Activated CD8-positive, alpha-beta T cell treated with anti-CD3 and anti-CD28 coated beads for 36 hours (primary cell): ENCODE results near the gene RSPO4. TPM values are rescaled to one million over a fixed set of nuclear protein-coding genes. Genes with fewer than 3 reads are reported as not detected.

ENCODE experiments used
- ATAC-seq: fragments of 200-7000 bp; cut with Tn5 transposase; one replicate; pipeline ENCODE4 v1.10.0; 2021; ENCODE audit warnings: mild to moderate bottlenecking, moderate library complexity
- CTCF ChIA-PET: fragments of 350-600 bp; sonication (Branson Sonifier 250); formaldehyde crosslinking; loops from one replicate; lab custom pipeline; 2021; ENCODE audit warnings: antibody characterized with exemption; lab: Charles Lee
- POLR2A ChIA-PET: fragments of 350-600 bp; sonication (Branson Sonifier 250); formaldehyde crosslinking; loops from one replicate; lab custom pipeline; 2021; ENCODE audit warnings: antibody characterized with exemption; lab: Charles Lee
- DNase-seq: peaks from one replicate; pipeline ENCODE4 v3.0.0-alpha.2; 2020
- H3K27ac Mint-ChIP-seq: one replicate; pipeline ENCODE4 v1.8.0; 2021; ENCODE audit warnings: mild to moderate bottlenecking, mixed read lengths
- H3K27me3 Mint-ChIP-seq: one replicate; pipeline ENCODE4 v1.8.0; 2021; ENCODE audit warnings: mixed read lengths
- H3K36me3 Mint-ChIP-seq: one replicate; pipeline ENCODE4 v1.8.0; 2021; ENCODE audit warnings: low read depth, mixed read lengths
- H3K4me1 Mint-ChIP-seq: one replicate; pipeline ENCODE4 v1.8.0; 2021; ENCODE audit warnings: low read depth, mixed read lengths
- H3K4me3 Mint-ChIP-seq: one replicate; pipeline ENCODE4 v1.8.0; 2021; ENCODE audit warnings: mild to moderate bottlenecking, moderate library complexity, mixed read lengths
- H3K9me3 Mint-ChIP-seq: one replicate; pipeline ENCODE4 v1.8.0; 2021; ENCODE audit warnings: mixed read lengths
- CTCF ChIP-seq: fragments of 200-600 bp; IDR thresholded peaks from one replicate; pipeline ENCODE4 v1.8.0; 2022; ENCODE audit warnings: antibody characterized with exemption, mild to moderate bottlenecking
- intact Hi-C: fragments of 100-400 bp; cut with micrococcal nuclease; formaldehyde crosslinking; loops from one replicate; pipeline ENCODE4 v1.10.0; 2022
- total RNA-seq, 2 experiments: library from RNA; stranded (reverse); gene quantifications; one replicate each; pipeline ENCODE4 v1.2.3, GENCODE V29; 2021

RSPO4 gene
- total RNA-seq, 2 experiments from 2014 or later = not detected

- H3K36me3 Mint-ChIP-seq = no peaks in the 10 kb centered on the region
- peaks cover 2% of the 10 kb centered on the region for H3K27me3 Mint-ChIP-seq
- DNase-seq (no peak), ATAC-seq (no peak)
- H3K9me3 Mint-ChIP-seq = no peaks in the 10 kb centered on the region
- POLR2A ChIA-PET = interaction anchor here (1.4 kb wide), 1 partner anchor 12 kb away, joined by 3 read pairs; no protein-coding TSS in a partner anchor
- H3K4me3 Mint-ChIP-seq = no peak overlapping the region
- intact Hi-C loops = no loop called here
- peaks cover 2% of the 10 kb centered on the region for H3K4me1 Mint-ChIP-seq
- CTCF ChIA-PET = interaction anchor here (0.8 to 6.7 kb wide), 4 partner anchors 14 to 155 kb away, joined by 3 to 57 read pairs (median 4); no protein-coding TSS in a partner anchor
- TF ChIP-seq CTCF = no peak
- no peak overlapping the region for H3K27ac Mint-ChIP-seq
Observed at GRCh38 chr20:971346-971745, 30.8 kb downstream of the RSPO4 start.

GRCh38 chr20:969868-970267, 32.2 kb downstream of the RSPO4 start:
- Mint-ChIP-seq H3K36me3 (no peaks in the 10 kb centered on the region), H3K9me3 (no peaks in the 10 kb centered on the region), H3K27ac (no peak overlapping the region), H3K4me1 (peaks cover 2% of the 10 kb centered on the region), H3K4me3 (no peak overlapping the region), H3K27me3 (peaks cover 1% of the 10 kb centered on the region)
- no peak for TF ChIP-seq CTCF
- ChIA-PET CTCF (interaction anchor here (6.7 kb wide), 1 partner anchor 13 kb away, joined by 57 read pairs; no protein-coding TSS in a partner anchor), POLR2A (no interaction called here)
- no peak for DNase-seq
- no peak for ATAC-seq
- intact Hi-C loops = no loop called here

GRCh38 chr20:967796-968742, 34.0 kb downstream of the RSPO4 start:
- no peaks in the 10 kb centered on the region for H3K36me3 Mint-ChIP-seq
- ChIA-PET POLR2A (no interaction called here), CTCF (interaction anchor here (4.1 kb wide), 1 partner anchor 11 kb away, joined by 21 read pairs; no protein-coding TSS in a partner anchor)
- H3K9me3 Mint-ChIP-seq = no peaks in the 10 kb centered on the region
- no peak overlapping the region for H3K27ac Mint-ChIP-seq
- peaks cover 2% of the 10 kb centered on the region for H3K27me3 Mint-ChIP-seq
- H3K4me3 Mint-ChIP-seq = no peak overlapping the region
- H3K4me1 Mint-ChIP-seq = no peaks in the 10 kb centered on the region
- no peak for TF ChIP-seq CTCF
- intact Hi-C loops = no loop called here
- ATAC-seq (no peak), DNase-seq (peak; percentile 39)

- ChIA-PET POLR2A (interaction anchor here (1.1 to 1.4 kb wide), 2 partner anchors 10 to 18 kb away, joined by 3 to 4 read pairs; no protein-coding TSS in a partner anchor), CTCF (interaction anchor here (1.3 to 4.1 kb wide), 3 partner anchors 9 to 150 kb away, joined by 3 to 21 read pairs (median 6); no protein-coding TSS in a partner anchor)
- no peaks in the 10 kb centered on the region for H3K36me3 Mint-ChIP-seq
Observed at GRCh38 chr20:965956-966355, 36.2 kb downstream of the RSPO4 start.

More at GRCh38 chr20:965956-966355, 36.2 kb downstream of the RSPO4 start:
- Mint-ChIP-seq H3K27me3 (peaks cover 2% of the 10 kb centered on the region), H3K27ac (no peak overlapping the region), H3K9me3 (no peaks in the 10 kb centered on the region), H3K4me1 (no peaks in the 10 kb centered on the region), H3K4me3 (no peak overlapping the region)
- DNase-seq = no peak
- intact Hi-C loops = no loop called here
- no peak for ATAC-seq
- TF ChIP-seq CTCF = no peak
